K562 (cell line): Measurements from ENCODE around the gene RPTOR. TPM values are rescaled to one million over a fixed set of nuclear protein-coding genes. Genes with fewer than 3 reads are reported as not detected.
A peak's percentile ranks its signal among the peaks of the same experiment; 100 is the strongest.

ENCODE experiments used
- ATAC-seq: fragments of 200-7000 bp; cut with Tn5 transposase; 3 replicates; pipeline ENCODE4 v1.9.1; 2020; ENCODE audit warnings: moderate library complexity
- BruUV-seq: library from RNA; stranded (reverse); fragments of 400-500 nt; replicated peaks from 2 replicates; lab custom pipeline; 2021; lab: Mats Ljungman, UMichigan
- CTCF ChIA-PET: fragments of 300-600 bp; formaldehyde crosslinking; extraction: SDS; loops from one replicate; lab custom pipeline; 2021; ENCODE audit warnings: low intra/inter-chr PET ratio; lab: Yijun Ruan, JAX
- POLR2A ChIA-PET: fragments of 300-600, 350-650 bp; sonication (Branson Sonifier 250); formaldehyde crosslinking; extraction: SDS; loops from one replicate; lab custom pipeline; 2021; ENCODE audit warnings: antibody characterized with exemption, inconsistent platforms; lab: Yijun Ruan, JAX
- DNase-seq, 4 experiments: peaks; one replicate each; pipeline versions ENCODE4 v3.0.0 to v3.0.0-alpha.2; 2011 to 2018; ENCODE audit warnings: low spot score in 3 of 4, mixed read lengths in 3 of 4; ENCODE audit errors: extremely low read depth in 1 of 4
- FAIRE-seq: peaks from 2 replicates; lab custom pipeline; 2011; peaks lifted over from hg19 to GRCh38; lab: Jason Lieb, UNC
- H2AFZ ChIP-seq: 2 replicates; pipeline ENCODE4 v1.6.0; 2011; ENCODE audit warnings: low read depth, low read length, control low read depth, inconsistent platforms
- H3K27ac ChIP-seq: fragments of 200-600 bp; 3 replicates; pipeline ENCODE4 v1.8.0; 2011; ENCODE audit warnings: low read depth, mild to moderate bottlenecking, control low read depth, inconsistent platforms, low read length, moderate library complexity, mixed read lengths; ENCODE audit errors: extremely low read depth
- H3K27me3 ChIP-seq, 2 experiments: fragments of 300-600 bp in 1 of 2; 2 replicates in 1 of 2; 3 replicates in 1 of 2; pipeline versions ENCODE4 v1.6.0 to v1.8.0; 2011; ENCODE audit warnings: inconsistent platforms in 2 of 2, low read length in 2 of 2, mild to moderate bottlenecking in 1 of 2, mixed read lengths in 1 of 2, moderate library complexity in 1 of 2; ENCODE audit not compliant: control insufficient read depth in 2 of 2, insufficient read depth in 2 of 2
- H3K36me3 ChIP-seq: fragments of 300-600 bp; 3 replicates; pipeline ENCODE4 v1.8.0; 2011; ENCODE audit warnings: mild to moderate bottlenecking, low read length, inconsistent platforms; ENCODE audit not compliant: control insufficient read depth, insufficient read depth
- H3K4me1 ChIP-seq, 2 experiments: fragments of 200-600 bp in 1 of 2; replicated peaks in 1 of 2; 2 replicates in 1 of 2; 3 replicates in 1 of 2; pipeline versions ENCODE4 v1.5.1 to v1.8.0; 2011; ENCODE audit warnings: inconsistent platforms in 2 of 2, low read length in 2 of 2, mild to moderate bottlenecking in 1 of 2, mixed read lengths in 1 of 2, moderate library complexity in 1 of 2; ENCODE audit not compliant: control insufficient read depth in 2 of 2, insufficient read depth in 2 of 2
- H3K4me2 ChIP-seq: 2 replicates; pipeline ENCODE4 v1.6.1; 2011; ENCODE audit warnings: low read length, control low read depth, inconsistent platforms, mixed read lengths; ENCODE audit not compliant: insufficient read depth
- H3K4me3 ChIP-seq: fragments of 200-600 bp; sonication (generic), shearing (Covaris generic); 2 replicates; pipeline ENCODE4 v1.5.1; 2016; ENCODE audit warnings: control low read depth, inconsistent platforms
- H3K79me2 ChIP-seq: fragments of 200-600 bp; 3 replicates; pipeline ENCODE4 v1.8.0; 2011; ENCODE audit warnings: low read length, inconsistent platforms; ENCODE audit not compliant: control insufficient read depth, insufficient read depth
- H3K9ac ChIP-seq, 2 experiments: 2 replicates each; pipeline versions ENCODE4 v1.6.0 to v1.6.1; 2011; ENCODE audit warnings: low read depth in 2 of 2, low read length in 2 of 2, control low read depth in 1 of 2, inconsistent platforms in 1 of 2, mild to moderate bottlenecking in 1 of 2, mixed read lengths in 1 of 2; ENCODE audit not compliant: insufficient read depth in 1 of 2
- H3K9me1 ChIP-seq: one replicate; pipeline ENCODE4 v1.6.0; 2011; ENCODE audit warnings: inconsistent platforms, mild to moderate bottlenecking, low read length, moderate library complexity; ENCODE audit not compliant: control insufficient read depth, insufficient read depth
- H3K9me3 ChIP-seq: replicated peaks from 2 replicates; pipeline ENCODE4 v1.5.1; 2011; ENCODE audit warnings: low read depth, low read length, inconsistent platforms; ENCODE audit not compliant: control insufficient read depth, insufficient read depth
- H4K20me1 ChIP-seq: replicated peaks from 2 replicates; pipeline ENCODE4 v1.6.1; 2011; ENCODE audit warnings: low read length, inconsistent platforms, mixed read lengths; ENCODE audit not compliant: control insufficient read depth, insufficient read depth
- COPS2 ChIP-seq: fragments of 450-650 bp; conservative IDR thresholded peaks from 2 replicates; pipeline ENCODE4 v1.6.1; 2016; ENCODE audit warnings: mild to moderate bottlenecking, moderate library complexity
- HDAC1 ChIP-seq, 2 experiments: fragments of 450-650 bp; IDR thresholded peaks; 2 replicates each; pipeline ENCODE4 v1.6.1; 2016 to 2017; ENCODE audit warnings: inconsistent platforms in 1 of 2, mild to moderate bottlenecking in 1 of 2, moderate library complexity in 1 of 2
- L3MBTL2 ChIP-seq: fragments of 450-650 bp; IDR thresholded peaks from 2 replicates; pipeline ENCODE4 v1.6.1; 2016; ENCODE audit warnings: mild to moderate bottlenecking, moderate library complexity
- LEF1 ChIP-seq: fragments of 450-650 bp; IDR thresholded peaks from 2 replicates; pipeline ENCODE4 v1.6.1; 2016; ENCODE audit warnings: mild to moderate bottlenecking
- MCM3 ChIP-seq: fragments of 450-650 bp; IDR thresholded peaks from 2 replicates; pipeline ENCODE4 v1.6.1; 2016
- NFIC ChIP-seq: fragments of 450-650 bp; IDR thresholded peaks from 2 replicates; pipeline ENCODE4 v1.6.1; 2017; ENCODE audit warnings: mild to moderate bottlenecking, inconsistent platforms
- PHF21A ChIP-seq: fragments of 450-650 bp; IDR thresholded peaks from 2 replicates; pipeline ENCODE4 v1.6.1; 2017; ENCODE audit warnings: low read depth, borderline replicate concordance
- POLR2G ChIP-seq: fragments of 200-400 bp; formaldehyde crosslinking; IDR thresholded peaks from 2 replicates; pipeline ENCODE4 v1.6.1; 2017; ENCODE audit warnings: low read depth, mild to moderate bottlenecking, antibody characterized with exemption, low read length, moderate library complexity
- PPARD ChIP-seq: fragments of 250-450 bp; sonication (Bioruptor Pico); IDR thresholded peaks from 2 replicates; pipeline ENCODE4 v1.8.0; 2022; ENCODE audit warnings: inconsistent platforms, mild to moderate bottlenecking, moderate library complexity
- PTRF ChIP-seq: fragments of 450-650 bp; IDR thresholded peaks from 2 replicates; pipeline ENCODE4 v1.6.1; 2016; ENCODE audit warnings: mild to moderate bottlenecking, missing genetic modification characterization, missing compliant biosample characterization
- ZFX ChIP-seq: sonication (generic); formaldehyde crosslinking; IDR thresholded peaks from 2 replicates; pipeline ENCODE4 v1.8.0; 2022; ENCODE audit warnings: mild to moderate bottlenecking, missing genetic modification reagents, moderate library complexity
- ZNF212 ChIP-seq: fragments of 450-650 bp; formaldehyde crosslinking; IDR thresholded peaks from 2 replicates; pipeline ENCODE4 v1.4.0; 2020; ENCODE audit warnings: mild to moderate bottlenecking
- ZNF253 ChIP-seq: fragments of 250-450 bp; sonication (Bioruptor Pico); conservative IDR thresholded peaks from 2 replicates; pipeline ENCODE4 v1.6.1; 2021; ENCODE audit warnings: mild to moderate bottlenecking
- ZNF280A ChIP-seq: fragments of 450-650 bp; IDR thresholded peaks from 2 replicates; pipeline ENCODE4 v1.6.1; 2018; ENCODE audit warnings: mild to moderate bottlenecking, low read depth; ENCODE audit not compliant: partially characterized antibody
- ZNF41 ChIP-seq: fragments of 250-450 bp; sonication (Bioruptor Pico); conservative IDR thresholded peaks from 2 replicates; pipeline ENCODE4 v1.4.0; 2020; ENCODE audit warnings: mild to moderate bottlenecking
- ZNF551 ChIP-seq: fragments of 250-450 bp; sonication (Bioruptor Pico); IDR thresholded peaks from 2 replicates; pipeline ENCODE4 v1.5.0; 2021; ENCODE audit warnings: mild to moderate bottlenecking, moderate library complexity
- ZNF668 ChIP-seq: fragments of 250-450 bp; sonication (Bioruptor Pico); IDR thresholded peaks from 2 replicates; pipeline ENCODE4 v1.8.0; 2022; ENCODE audit warnings: mild to moderate bottlenecking, inconsistent platforms
- WGBS: fragments of 100-300 bp; shearing (Covaris generic); methylation state at CpG from one replicate; pipeline ENCODE4 v1.1.6; 2016; ENCODE audit warnings: low coverage, mixed read lengths; ENCODE audit not compliant: insufficient coverage; ENCODE audit errors: missing lambda C conversion rate; 5-methylcytosine and 5-hydroxymethylcytosine counted together
- in situ Hi-C: fragments of 300-500 bp; cut with MboI; formaldehyde crosslinking; loops from 4 replicates; pipeline ENCODE4 v1.15.0; 2018; ENCODE audit warnings: inconsistent platforms, mixed read lengths
- intact Hi-C: fragments of 100-400 bp; cut with micrococcal nuclease; formaldehyde crosslinking; loops from 2 replicates; pipeline ENCODE4 v1.14.2; 2022
- polyA plus RNA-seq, 8 experiments: library from polyadenylated mRNA; depleted of rRNA in 4 of 8; stranded (reverse) in 5 of 8; unstranded in 3 of 8; fragments of >200 nt; fragmentation: Nextera tagmentation in 2 of 8; fragmentation: Illumina TruSeq in 1 of 8; extraction: Ambion mirVana in 2 of 8; extraction: Trizol in 1 of 8; gene quantifications; 2 replicates each; pipeline versions ENCODE4 v1.2.1 to v1.2.3, GENCODE V29; 2011 to 2014; ENCODE audit warnings: inconsistent platforms in 1 of 8, missing spikeins in 1 of 8
- total RNA-seq, 7 experiments: library from RNA; depleted of rRNA in 6 of 7; stranded (reverse); fragments of >200 nt in 6 of 7; fragmentation: Illumina TruSeq in 2 of 7; extraction: Trizol in 2 of 7; gene quantifications; 2 replicates each; pipeline versions ENCODE4 v1.2.1 to v1.2.3, GENCODE V29; 2011 to 2021; ENCODE audit warnings: low replicate concordance in 1 of 7

RPTOR gene
- total and polyA plus RNA-seq, 9 of the 15 experiments (the other 6 are each of a cell fraction or from before 2014, with no cell fraction given): 0.24 to 54.1 (median 10.2) TPM

GRCh38 chr17:80948019-80948975, 403.7 kb downstream of the RPTOR start (continued):
- TF ChIP-seq PTRF (tag): no peak
- 0 out of 2 replicates have a peak, but pooled peaks have one; percentile 18 for TF ChIP-seq POLR2G

- Histone ChIP-seq H3K27me3 (no peaks in the 10 kb centered on the region), H3K9me3 (no peaks in the 10 kb centered on the region), H3K4me1 (peaks cover 0 to 13% of the 10 kb centered on the region in 2 experiments; a peak in 1 of 5 replicates), H3K9ac (no peak overlapping the region), H3K9me1 (no peaks in the 10 kb centered on the region), H3K4me3 (no peak overlapping the region), H3K4me2 (no peak overlapping the region), H4K20me1 (no peaks in the 10 kb centered on the region), H3K79me2 (no peaks in the 10 kb centered on the region), H2AFZ (no peak overlapping the region), H3K27ac (no peak overlapping the region), H3K36me3 (peaks cover 42% of the 10 kb centered on the region; the same call in 1 of the 3 replicates)
- BruUV-seq: no TSS peak
- in situ Hi-C loops (no loop called here), intact Hi-C loops (no loop called here)
- ATAC-seq (no peak), FAIRE-seq (no peak), DNase-seq (no peak)
- ChIA-PET POLR2A (interaction anchor here (0.6 kb wide), 1 partner anchor 42 kb away, joined by 3 read pairs; no protein-coding TSS in a partner anchor), CTCF (no interaction called here)
- WGBS: 64% methylated on average over 10 of the region's 16 CpGs
- TF ChIP-seq ZNF253 (CRISPR knock-in tag) (no peak), ZNF668 (CRISPR knock-in tag) (no peak), HDAC1 (IDR thresholded peaks at IDR 0.05) (no peak), MCM3 (no peak), ZFX (no peak), COPS2 (no peak), ZNF280A (no peak), ZNF551 (CRISPR knock-in tag) (no peak), NFIC (no peak), ZNF212 (CRISPR knock-in tag) (no peak), ZNF41 (CRISPR knock-in tag) (no peak), LEF1 (no peak), PHF21A (no peak), PPARD (CRISPR knock-in tag) (no peak), L3MBTL2 (no peak)
Measured at GRCh38 chr17:80948976-80949450, 404.4 kb downstream of the RPTOR start.
